A549 treated with CORT108297 at 1 μM for 4 hours (cell line): ENCODE measurements around the gene F2. TPM values are rescaled to one million over a fixed set of nuclear protein-coding genes. Genes with fewer than 3 reads are reported as not detected.

Source experiments
- total RNA-seq: library from RNA; stranded (reverse); fragments of 200-300 nt; extraction: Qiagen RNA extraction; gene quantifications from 5 replicates; pipeline ENCODE4 v1.2.3, GENCODE V29; 2022

The F2 gene
- total RNA-seq, result 2.0 to 3.2 TPM (median 2.4 TPM) in 5 replicates

GRCh38 chr11:46719048-46719542, at the start of gene F2:
F2 (plus strand) TSS chr11:46719213; CDS start chr11:46719236, 23 bp downstream.

GRCh38 chr11:46700241-46701077, 18.6 kb upstream of the F2 start, which contains the start of the genes ARHGAP1 and ZNF408:
ARHGAP1 (minus strand) TSS chr11:46700619; CDS start chr11:46696107, 4,512 bp downstream.
ZNF408 (plus strand) TSS chr11:46701031; CDS start chr11:46701048, 17 bp downstream.

Other genes starting within 250 kb of the F2 start
- gene AMBRA1, start 125.2 kb upstream of the F2 start, total RNA-seq, result 13.7 to 16.9 TPM (median 15.5 TPM) in 5 replicates
- gene HARBI1, start 102.0 kb upstream of the F2 start, total RNA-seq, result 5.1 to 6.5 TPM (median 6.2 TPM) in 5 replicates
- 46.8 to 59.2 TPM (median 56.1 TPM) in 5 replicates for gene ATG13, start 101.7 kb upstream of the F2 start, total RNA-seq
- gene ARHGAP1, start 18.6 kb upstream of the F2 start, total RNA-seq, result 55.2 to 60.4 TPM (median 57.5 TPM) in 5 replicates
- 17.1 to 21.2 TPM (median 18.0 TPM) in 5 replicates for gene ZNF408, start 18.2 kb upstream of the F2 start, total RNA-seq
- gene CKAP5, start 127.1 kb downstream of the F2 start, total RNA-seq, result 58.5 to 85.8 TPM (median 67.6 TPM) in 5 replicates
- 7.2 to 8.7 TPM (median 7.2 TPM) in 5 replicates for gene LRP4, start 199.3 kb downstream of the F2 start, total RNA-seq
- gene CSTPP1, start 217.5 kb downstream of the F2 start, total RNA-seq, result 25.5 to 36.7 TPM (median 30.6 TPM) in 5 replicates